HG03457 (cell line): ENCODE results near the gene CLEC18A.
"Not testable (repeated sequence)": the region's sequence is repeated elsewhere in the genome, so short reads cannot be mapped to it uniquely, and the experiment has no call there.

Experiments
- ATAC-seq: cut with Tn5 transposase; IDR thresholded peaks from one replicate; pipeline ENCODE4 v1.9.1; 2021; ENCODE audit warnings: moderate number of reproducible peaks; ENCODE audit not compliant: unreplicated experiment

Gene CLEC18A

DNA sequence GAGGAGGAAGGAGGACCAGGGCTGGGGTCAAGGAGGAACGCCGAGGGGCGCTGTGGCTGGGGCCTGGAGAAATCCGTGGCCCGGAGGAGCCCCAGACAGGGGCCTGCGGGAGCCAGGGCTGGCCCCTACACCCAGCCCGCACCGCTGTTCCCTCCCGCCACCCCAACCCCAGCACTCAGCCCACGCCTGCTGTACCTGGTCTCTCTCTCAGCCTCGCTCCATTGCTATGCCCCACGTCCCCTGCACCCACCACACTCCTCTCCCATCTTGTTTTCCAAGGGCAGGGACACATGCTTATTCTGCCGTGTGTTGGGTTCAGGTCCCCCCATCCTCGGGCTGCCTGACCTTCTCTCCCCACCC, 518 bp downstream of the CLEC18A start:
- ATAC-seq = not testable (repeated sequence)

DNA sequence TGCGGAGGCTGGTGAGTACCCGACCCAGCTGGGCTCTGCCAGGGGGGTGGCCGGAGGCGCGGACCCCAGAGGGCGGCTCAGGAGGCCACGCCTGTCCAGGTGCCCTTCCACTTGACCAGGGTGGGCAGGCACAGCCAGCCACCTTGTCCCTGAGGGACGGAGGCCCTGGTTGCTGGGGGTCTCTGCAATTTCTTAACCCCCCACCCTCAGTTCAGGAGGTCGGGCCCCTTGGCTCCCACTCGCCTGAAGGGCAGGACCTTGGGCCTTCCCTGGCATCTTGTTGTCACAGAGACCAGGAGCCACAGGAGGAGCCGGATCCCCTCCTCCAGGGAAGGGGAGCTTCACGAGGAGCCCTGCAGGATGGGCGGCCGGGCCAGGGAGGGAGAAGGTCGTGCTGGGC, 982 bp downstream of the CLEC18A start:
- not testable (repeated sequence) for ATAC-seq

DNA sequence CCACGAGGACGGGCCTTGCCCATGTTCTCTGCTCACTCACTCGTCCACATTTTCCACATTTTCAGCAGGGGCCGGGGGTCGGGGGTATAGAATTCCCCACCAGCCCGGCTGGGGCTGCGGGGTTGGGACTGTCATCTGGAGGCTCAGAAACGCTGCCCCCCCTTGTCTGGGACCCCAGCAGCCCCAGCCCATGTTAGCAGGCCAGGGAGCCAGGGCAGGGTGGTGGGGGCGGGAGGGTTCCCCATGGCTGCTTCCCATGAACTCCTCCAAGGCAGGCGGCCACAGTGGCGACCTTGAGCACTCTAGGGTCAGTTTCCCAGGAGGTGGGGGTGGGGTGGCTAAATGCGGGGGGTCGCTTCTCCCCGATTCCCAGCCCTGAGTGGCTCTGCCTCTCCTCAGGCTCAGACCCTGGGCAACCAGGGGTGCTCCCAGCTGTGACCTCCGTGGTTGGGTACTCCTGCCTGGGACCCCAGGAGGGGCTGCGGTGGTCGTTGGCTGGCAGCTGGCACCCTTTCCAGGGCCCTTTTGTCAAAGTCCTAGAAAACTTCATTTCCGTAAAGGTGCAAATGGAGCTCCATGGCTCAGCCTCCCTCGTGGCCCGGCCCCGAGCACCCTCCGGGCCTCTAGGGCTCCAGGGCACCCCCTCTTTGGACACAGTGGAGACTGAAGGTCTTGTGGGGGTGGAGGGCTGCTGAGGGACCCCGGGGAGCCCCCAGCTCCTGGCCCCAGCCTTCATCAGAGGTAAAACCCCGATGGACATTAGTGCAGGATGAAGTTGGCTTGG, 1.6 kb downstream of the CLEC18A start:
- not testable (repeated sequence) for ATAC-seq

DNA sequence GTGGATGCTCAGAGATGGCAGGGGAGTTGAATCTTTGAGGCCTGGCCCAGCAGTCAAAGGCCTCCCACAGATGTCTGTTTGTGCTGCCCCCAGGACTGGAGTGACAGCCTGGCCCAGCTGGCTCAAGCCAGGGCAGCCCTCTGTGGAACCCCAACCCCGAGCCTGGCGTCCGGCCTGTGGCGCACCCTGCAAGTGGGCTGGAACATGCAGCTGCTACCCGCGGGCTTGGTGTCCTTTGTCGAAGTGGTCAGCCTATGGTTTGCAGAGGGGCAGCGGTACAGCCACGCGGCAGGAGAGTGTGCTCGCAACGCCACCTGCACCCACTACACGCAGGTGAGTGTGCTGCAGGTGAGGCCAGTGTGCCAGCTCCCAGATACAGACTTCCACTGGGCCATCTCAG, 3.1 kb downstream of the CLEC18A start:
- ATAC-seq = not testable (repeated sequence)

DNA sequence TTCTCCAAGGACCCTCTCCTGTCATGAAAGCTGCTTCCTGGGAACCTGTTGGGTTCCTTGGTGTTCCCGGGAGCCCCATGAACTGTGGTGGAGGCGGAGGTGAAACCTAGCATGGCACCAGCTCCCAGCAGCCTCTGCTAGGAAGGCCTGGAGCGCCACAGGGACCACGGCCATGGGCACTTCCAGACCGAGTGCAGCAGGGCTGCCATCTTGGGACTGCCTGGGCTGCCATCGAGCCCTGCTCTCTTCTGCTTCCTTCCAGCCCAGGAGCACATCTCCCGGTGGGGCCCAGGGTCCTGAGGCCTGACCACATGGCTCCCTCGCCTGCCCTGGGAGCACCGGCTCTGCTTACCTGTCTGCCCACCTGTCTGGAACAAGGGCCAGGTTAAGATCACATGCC, 12.2 kb downstream of the CLEC18A start:
- ATAC-seq = not testable (repeated sequence)

DNA sequence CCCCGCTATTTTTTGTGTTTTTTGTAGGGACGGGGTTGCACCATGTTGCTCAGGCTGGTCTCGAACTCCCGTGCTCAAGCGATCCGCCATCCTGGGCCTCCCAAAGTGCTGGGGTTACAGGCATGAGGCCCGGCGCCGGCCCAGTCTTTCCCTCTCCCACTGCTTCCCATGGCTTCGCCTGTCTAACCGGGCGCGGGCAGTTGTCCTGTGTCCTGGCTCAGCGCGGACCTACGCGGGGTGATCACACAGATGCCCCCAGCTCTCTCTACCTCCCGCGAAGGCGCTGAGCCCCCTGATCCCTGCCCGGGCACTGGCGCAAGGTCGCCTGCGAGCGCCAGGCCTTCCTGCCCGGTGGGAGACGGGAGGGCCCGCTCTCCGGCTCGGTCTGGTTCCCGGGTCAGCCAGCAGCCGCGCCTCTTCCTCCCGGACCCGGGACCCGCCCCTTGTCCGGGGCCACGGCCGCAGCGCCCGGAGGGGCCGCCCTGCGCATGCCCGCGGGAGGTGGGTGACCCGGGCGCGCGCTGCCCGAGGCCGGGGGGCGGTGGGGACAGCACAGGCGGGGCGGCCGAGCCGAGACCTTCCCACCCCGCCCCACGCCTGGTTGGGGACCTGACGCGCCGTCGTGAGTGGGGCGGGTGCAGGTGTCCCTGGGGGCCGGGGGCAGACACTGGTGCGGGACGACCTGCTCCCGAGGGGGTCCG, 14.0 kb downstream of the CLEC18A start:
- ATAC-seq = not testable (repeated sequence)

DNA sequence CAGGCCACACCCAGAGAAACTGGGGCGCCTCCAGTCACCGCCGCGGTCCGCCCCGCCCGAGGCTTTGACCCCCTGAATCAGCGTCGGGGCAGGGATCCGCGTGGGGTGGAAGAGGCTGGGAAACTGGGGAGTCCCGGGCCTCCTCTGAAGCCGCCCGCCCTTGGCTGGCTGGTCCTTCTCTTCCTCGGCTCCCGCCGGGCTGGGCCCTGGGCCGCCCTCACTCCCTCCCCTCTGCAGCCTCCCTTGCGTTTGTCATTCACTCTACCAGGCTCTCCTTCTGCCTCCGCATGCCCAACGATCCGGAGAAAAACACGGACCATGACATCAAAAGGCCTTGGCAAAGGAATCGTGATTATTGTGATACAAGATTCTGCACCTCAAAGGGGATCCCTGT, 14.5 kb downstream of the CLEC18A start:
- not testable (repeated sequence) for ATAC-seq

DNA sequence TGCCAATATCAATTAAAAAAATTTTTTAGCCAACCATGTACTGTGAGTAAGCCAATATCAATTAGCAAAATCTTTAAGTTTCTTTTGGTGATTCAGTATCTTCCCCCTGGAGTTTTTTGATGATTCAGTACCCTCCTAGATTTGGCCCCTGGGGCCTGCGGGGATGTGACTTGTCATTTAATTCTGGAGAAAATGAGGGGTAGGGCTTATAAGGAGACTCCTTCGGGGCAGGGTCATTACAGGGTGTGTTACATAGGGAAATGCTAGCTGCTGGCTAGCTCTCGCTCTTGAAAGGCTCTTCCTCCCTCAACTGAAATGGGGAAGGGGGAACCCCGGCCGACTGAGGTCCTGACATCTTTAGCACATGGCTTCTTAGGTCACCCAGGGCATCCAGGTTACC, 16.6 kb downstream of the CLEC18A start:
- ATAC-seq = not testable (repeated sequence)

DNA sequence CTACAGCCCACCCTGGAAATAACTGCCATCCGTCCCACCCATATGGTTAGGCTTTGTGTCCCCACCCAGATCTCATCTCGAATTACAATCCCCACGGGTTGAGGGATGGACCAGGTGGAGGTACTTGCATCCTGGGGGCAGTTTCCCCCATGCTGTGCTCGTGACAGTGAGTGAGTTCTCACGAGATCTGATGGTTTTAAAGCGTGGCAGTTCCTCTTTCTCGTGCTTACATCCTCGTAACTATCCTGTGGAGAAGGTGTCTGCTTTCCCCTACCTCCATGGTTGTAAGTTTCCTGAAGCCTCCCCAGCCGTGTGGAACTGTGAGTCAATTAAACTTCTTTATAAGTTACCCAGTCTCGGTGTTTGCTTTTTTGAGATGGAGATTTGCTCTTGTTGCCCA, 17.0 kb downstream of the CLEC18A start:
- not testable (repeated sequence) for ATAC-seq

DNA sequence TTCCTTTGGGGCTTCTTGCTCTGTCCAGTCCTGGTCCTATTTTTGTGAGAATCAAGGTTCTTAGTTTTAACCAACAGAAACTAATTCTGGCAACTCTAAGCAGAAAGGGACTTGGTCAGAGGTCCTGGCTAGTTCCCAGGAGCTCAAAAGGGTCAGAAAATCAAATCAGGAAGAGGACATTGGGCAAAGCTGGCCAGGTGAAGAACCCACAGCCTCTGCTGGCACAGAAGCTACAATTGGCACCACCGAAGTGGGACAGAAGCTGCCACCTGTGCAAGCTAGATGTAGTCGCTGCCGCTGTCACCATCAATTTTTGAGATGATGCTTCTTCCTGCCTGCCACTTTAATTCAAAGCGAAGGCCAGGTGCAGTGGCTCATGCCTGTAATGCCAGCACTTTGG, 18.5 kb downstream of the CLEC18A start:
- not testable (repeated sequence) for ATAC-seq

DNA sequence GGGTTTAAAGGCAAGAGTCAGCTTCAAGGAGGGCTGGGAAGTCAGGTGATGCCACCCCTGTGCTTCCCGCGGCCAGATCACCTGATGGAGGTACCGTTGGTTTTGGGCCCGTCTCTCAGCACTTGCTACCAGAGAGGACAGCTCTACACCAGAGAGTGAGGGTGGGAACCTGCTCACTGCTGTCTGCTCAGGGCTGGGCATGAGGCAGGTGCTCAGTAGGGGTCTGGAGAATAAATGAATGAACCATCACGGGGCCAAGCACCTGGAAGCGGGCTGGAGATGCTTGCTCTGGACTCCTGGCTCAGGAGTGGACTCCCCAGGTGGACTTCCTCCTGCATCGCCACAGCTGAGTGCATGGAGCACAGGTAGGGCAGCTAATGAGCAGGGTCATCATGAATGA, 21.0 kb downstream of the CLEC18A start:
- ATAC-seq = not testable (repeated sequence)

DNA sequence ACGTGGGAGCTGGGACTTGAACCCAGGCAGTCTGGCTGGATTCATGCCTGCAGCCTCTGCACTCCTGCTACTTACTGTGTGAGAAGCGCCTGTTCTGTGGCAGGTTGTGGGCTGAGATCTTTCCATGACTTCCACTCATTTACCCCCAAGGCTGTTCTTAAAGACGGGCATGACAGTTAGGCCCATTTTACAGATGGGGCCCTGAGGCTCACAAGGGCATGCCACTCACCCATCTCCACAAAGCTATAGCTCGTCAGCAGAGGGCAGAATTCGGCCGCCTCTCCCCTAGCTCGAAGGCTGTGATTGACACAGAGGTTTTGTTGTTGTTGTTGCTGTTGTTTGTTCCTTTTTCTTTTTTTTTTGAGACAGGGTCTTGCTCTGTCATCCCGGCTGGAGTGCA, 21.8 kb downstream of the CLEC18A start:
- ATAC-seq = not testable (repeated sequence)

DNA sequence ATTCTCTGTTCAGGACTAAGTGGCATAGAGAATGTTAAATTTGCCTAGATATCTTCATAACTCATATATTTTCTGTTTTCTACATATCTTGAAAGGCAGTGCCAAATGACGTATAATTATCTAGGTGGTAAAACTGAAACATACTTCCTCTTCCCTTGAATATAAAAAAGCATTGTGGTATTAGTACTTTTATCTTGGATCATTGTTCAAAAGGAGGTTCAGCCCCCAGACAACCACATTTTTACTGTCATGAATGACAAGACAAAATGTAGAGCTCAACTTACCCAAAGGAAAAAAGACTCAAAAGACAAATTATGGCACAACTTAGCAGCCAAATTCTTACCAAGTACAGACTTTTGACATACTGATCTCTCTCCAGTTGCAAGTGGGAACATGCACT, 34.1 kb downstream of the CLEC18A start:
- not testable (repeated sequence) for ATAC-seq

DNA sequence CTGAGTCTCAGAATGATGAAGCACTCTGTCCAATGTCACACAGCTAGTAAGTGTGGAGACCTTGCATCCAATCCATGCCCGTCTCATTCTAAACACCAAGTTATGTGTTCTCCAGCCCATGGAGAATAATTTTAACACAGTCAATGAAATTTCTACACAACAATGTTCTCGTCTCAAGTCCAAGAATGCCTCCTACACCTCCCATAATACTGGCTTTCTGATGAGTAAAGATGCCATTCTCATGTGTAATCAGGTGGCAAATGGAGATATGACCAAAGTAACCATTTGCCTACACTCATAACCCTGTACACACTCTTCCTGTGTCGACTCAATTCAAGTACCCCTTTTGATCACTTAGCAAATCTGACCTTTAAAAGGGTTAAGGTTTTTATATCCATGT, 46.8 kb downstream of the CLEC18A start:
- not testable (repeated sequence) for ATAC-seq

DNA sequence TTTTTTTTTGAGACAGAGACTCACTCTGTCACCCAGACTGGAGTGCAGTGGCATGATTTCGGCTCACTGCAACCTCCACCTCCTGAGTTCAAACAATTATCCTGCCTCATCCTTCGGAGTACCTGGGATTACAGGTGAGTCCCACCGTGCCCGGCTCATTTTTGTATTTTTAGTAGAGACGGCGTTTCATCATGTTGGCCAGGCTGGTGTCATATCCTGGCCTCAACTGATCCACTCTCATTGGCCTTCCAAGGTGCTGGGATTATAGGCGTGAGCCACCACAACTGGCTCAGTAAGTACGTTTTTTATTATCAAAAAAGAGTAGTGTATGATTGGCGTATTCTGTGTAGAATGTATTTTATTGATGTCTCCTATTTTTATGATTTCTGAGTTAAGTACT, 48.7 kb downstream of the CLEC18A start:
- ATAC-seq = not testable (repeated sequence)

DNA sequence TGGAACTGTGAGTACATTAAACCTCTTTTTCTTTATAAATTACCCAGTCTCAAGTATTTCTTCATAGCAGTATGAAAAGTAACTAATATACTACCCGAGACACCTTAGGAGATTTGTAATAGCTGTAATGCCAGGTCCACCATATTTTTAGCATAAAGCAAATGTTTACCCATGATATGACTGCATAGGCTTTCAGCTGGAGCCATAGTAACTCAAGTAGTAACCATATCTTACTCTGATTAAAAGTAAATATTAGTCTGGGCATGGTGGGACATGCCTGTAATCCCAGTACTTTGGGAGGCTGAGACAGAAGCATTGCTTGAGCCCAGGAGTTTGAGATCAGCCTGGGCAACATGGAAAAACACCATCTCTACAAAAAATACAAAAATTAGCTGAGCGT, 52.4 kb downstream of the CLEC18A start:
- ATAC-seq = not testable (repeated sequence)

DNA sequence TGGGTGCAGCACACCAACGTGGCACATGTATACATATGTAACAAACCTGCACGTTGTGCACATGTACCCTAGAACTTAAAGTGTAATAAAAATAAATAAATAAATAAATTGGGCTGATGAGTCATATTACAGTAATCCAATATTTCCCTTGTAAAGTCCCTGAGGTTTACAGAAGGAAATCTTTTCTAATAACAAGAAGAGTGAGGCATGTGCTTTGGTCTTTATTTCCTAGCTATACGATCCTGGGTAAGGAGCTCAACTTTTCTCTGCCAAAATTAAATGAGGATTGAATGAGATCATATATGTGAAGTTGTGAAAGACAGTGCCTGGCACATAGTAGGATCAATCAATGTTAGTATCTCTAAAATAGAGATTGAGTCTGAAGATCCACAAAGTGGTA, 57.5 kb downstream of the CLEC18A start:
- not testable (repeated sequence) for ATAC-seq

DNA sequence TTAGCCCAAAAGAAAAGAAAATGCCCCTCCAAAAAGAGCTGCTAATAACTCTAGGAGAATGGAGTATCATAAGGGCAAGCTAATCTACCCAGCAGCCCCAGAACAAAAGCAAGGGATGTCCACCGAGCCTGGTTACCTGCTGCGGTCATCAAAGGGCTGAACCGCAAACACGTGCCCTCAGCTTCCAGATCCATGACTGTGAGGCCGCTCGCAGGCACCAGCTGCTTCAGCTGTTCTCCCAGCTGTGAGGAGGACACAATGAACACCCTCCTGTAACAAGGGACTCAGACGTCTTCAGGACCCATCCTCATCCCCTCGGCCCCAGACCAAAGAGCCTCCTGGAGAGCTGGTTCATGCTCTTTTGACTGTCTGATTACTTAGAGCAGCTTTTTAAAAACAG, 59.5 kb downstream of the CLEC18A start:
- ATAC-seq = not testable (repeated sequence)

DNA sequence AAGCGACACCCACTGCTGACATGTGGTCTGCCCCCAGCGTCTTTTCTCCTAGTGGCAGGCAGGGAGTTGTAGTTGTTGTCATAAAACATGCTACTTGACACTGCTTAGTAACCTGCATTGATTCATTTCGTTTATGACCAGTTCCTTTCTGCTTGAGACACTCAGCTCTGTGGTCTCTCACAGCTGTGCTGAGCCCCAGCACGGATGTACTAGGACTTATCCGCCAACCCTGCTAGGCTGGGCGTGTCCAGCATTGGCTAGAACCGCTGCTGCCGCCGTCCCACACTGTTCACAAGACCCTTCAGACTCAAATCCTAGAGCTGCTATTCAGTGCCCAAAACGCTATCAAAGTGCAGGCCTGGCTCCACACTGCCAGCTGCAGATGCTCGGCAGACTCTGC, 60.0 kb downstream of the CLEC18A start:
- ATAC-seq = not testable (repeated sequence)

DNA sequence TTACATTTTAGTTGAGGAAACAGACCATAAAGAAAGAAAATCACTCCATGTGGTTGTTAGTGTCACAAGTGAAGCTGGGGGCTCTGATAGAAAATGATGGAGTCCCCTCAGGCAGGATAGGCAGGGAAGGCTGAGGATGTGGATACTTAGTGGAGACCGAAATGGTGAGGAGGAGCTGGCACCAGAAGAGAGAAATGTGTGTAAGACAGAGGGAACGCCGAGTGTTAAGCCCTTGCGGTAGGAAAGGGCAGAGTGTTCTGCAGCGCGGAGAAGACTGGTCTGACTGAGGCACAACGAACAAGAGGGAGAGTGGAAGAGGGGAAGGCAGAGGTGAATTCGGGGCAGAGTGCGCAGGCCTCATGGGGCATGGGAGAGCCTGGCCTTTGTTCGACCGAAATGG, 61.2 kb downstream of the CLEC18A start:
- ATAC-seq = not testable (repeated sequence)

DNA sequence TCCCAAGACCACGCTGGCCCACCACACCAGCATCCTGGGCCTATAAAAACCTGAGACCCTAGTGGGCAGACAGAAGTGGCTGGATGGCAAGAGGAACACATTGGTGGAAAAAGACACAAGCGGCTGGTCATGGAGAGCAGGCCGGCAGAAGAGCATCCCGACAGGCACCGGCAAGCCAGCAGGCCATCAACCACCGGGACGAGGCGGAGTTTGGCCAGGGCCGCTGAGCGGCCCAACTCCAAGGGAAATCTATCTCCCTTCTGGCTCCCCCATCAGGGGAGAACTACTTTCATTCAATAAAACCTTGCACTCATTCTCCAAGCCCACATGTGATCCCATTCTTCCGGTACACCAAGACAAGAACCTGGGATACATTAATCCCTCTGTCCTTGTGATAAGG, 61.8 kb downstream of the CLEC18A start:
- not testable (repeated sequence) for ATAC-seq
